COLO829 (cell line): ENCODE data around the gene RBM3.

Experiments
- DNase-seq: peaks from one replicate; pipeline ENCODE4 v3.0.0; 2012; ENCODE audit warnings: low spot score

The RBM3 gene

DNA sequence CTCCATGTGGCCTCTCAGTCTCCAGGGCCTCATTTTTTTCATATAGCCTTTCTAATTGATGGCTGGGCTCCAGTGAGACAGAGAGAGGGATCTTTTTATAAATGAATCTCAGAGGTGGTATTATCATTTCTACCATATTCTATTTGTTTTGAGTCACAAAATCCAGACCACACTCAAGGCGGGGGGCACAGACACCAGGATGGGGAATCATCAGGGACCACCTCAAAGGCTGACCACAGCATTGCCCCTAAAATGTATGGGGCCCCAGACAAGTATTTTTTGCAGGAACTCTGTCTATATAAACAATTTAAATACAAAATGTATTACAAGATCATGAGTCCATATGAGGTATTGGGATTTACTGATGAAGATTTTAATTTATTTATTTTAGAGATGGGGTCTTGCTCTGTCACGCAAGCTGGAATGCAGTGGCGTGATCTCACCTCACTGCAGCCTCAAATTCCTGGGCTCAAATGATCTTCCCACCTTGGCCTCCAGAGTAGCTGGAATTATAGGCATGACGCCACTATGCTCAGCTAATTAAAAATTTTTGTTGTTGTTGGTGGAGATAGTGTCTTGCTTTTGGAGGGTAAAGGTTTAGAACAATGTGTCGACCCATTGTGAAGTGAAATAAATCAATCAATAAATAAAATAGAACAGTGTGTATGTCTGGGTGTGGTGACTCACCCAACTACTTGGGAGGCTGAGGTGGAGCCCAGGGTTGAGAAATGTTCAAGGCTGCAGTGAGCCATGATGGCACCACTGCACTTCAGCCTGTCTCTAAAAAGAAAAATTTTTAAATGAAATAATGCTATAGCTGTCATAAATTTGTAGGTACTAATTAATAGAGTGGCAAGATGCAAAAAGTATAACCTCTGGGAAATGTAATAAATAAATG, 52.4 kb downstream of the RBM3 start:
- DNase-seq: no peak
